Large intestine (tissue), 3 donors: Measurements from ENCODE around the gene ZBTB3. TPM values are rescaled to one million over a fixed set of nuclear protein-coding genes. Genes with fewer than 3 reads are reported as not detected.
A peak's percentile ranks its signal among the peaks of the same experiment; 100 is the strongest.

Experiments used
- DNase-seq, 2 donors: peaks; one replicate each; pipeline versions ENCODE4 v3.0.0 to v3.0.0-alpha.2; 2013
- H3K27ac ChIP-seq: one replicate; pipeline ENCODE4 v1.5.1; 2013; ENCODE audit warnings: low read length
- H3K27me3 ChIP-seq: 2 replicates; pipeline ENCODE4 v1.6.1; 2013; ENCODE audit warnings: low read length; ENCODE audit not compliant: control insufficient read depth, insufficient read depth
- H3K36me3 ChIP-seq: 2 replicates; pipeline ENCODE4 v1.6.1; 2013; ENCODE audit warnings: low read length; ENCODE audit not compliant: control insufficient read depth, insufficient read depth
- H3K4me1 ChIP-seq: one replicate; pipeline ENCODE4 v1.6.1; 2013; ENCODE audit warnings: low read length; ENCODE audit not compliant: control insufficient read depth, insufficient read depth
- H3K4me3 ChIP-seq: one replicate; pipeline ENCODE4 v1.5.1; 2013; ENCODE audit warnings: low read length
- H3K9me3 ChIP-seq: one replicate; pipeline ENCODE4 v1.6.1; 2013; ENCODE audit warnings: mild to moderate bottlenecking, low read depth, low read length, moderate library complexity; ENCODE audit not compliant: control insufficient read depth
- whole genome bisulfite sequencing: methylation state at CpG from one replicate; pipeline ENCODE4 v1.1.5; 2013; ENCODE audit warnings: low lambda C conversion rate; ENCODE audit not compliant: insufficient coverage; 5-methylcytosine and 5-hydroxymethylcytosine counted together
- polyA plus RNA-seq: library from polyadenylated mRNA; unstranded; fragments of 120-200 nt; gene quantifications from one replicate; pipeline ENCODE4 v1.2.1, GENCODE V29; 2013

Gene ZBTB3
- polyA plus RNA-seq, 1 donor: 7.2 TPM

- no peaks in the 10 kb centered on the region for H3K9me3 ChIP-seq
- 100% methylated on average over 2 of the region's 5 CpGs for WGBS
- no peak overlapping the region for H3K4me3 ChIP-seq
- peak in 1 of 2 donors; percentile 49 for DNase-seq
- peaks cover 81% of the 10 kb centered on the region for H3K36me3 ChIP-seq
- H3K4me1 ChIP-seq: peaks cover 50% of the 10 kb centered on the region
- no peaks in the 10 kb centered on the region for H3K27me3 ChIP-seq
- no peak overlapping the region for H3K27ac ChIP-seq
Observed at GRCh38 chr11:62716206-62716605, 37.8 kb downstream of the ZBTB3 start.

- no peak overlapping the region for H3K4me3 ChIP-seq
- H3K27ac ChIP-seq: no peak overlapping the region
- peaks cover 79% of the 10 kb centered on the region for H3K36me3 ChIP-seq
- H3K4me1 ChIP-seq: peaks cover 51% of the 10 kb centered on the region
- H3K27me3 ChIP-seq: no peaks in the 10 kb centered on the region
- DNase-seq: no peak
- no peaks in the 10 kb centered on the region for H3K9me3 ChIP-seq
- 96% methylated on average over 5 of the region's 24 CpGs for WGBS
Observed at GRCh38 chr11:62715150-62716130, 38.5 kb downstream of the ZBTB3 start.

GRCh38 chr11:62713343-62713742 lies 40.6 kb downstream of the ZBTB3 start:
- Histone ChIP-seq H3K27ac (peak overlapping the region; percentile 72), H3K4me1 (peaks cover 64% of the 10 kb centered on the region), H3K9me3 (no peaks in the 10 kb centered on the region), H3K27me3 (no peaks in the 10 kb centered on the region), H3K36me3 (peaks cover 62% of the 10 kb centered on the region), H3K4me3 (no peak overlapping the region)
- no CpG with 5 or more reads among the region's 2 CpGs for WGBS
- DNase-seq: peak; percentile 90 to 94

GRCh38 chr11:62712861-62713260 lies 41.1 kb downstream of the ZBTB3 start:
- H3K9me3 ChIP-seq: no peaks in the 10 kb centered on the region
- H3K4me1 ChIP-seq: peaks cover 68% of the 10 kb centered on the region
- H3K36me3 ChIP-seq: peaks cover 58% of the 10 kb centered on the region
- H3K27ac ChIP-seq: peak overlapping the region; percentile 72
- H3K27me3 ChIP-seq: no peaks in the 10 kb centered on the region
- no peak overlapping the region for H3K4me3 ChIP-seq
- 33% methylated on average over 2 of the region's 3 CpGs for WGBS
- peak in 1 of 2 donors; percentile 42 for DNase-seq

GRCh38 chr11:62712276-62712812 lies 41.6 kb downstream of the ZBTB3 start:
- Histone ChIP-seq H3K27me3 (no peaks in the 10 kb centered on the region), H3K27ac (peak overlapping the region; percentile 72), H3K4me1 (peaks cover 73% of the 10 kb centered on the region), H3K36me3 (peaks cover 55% of the 10 kb centered on the region), H3K9me3 (no peaks in the 10 kb centered on the region), H3K4me3 (no peak overlapping the region)
- DNase-seq: no peak
- 80% methylated on average over 1 of the region's 6 CpGs for WGBS

GRCh38 chr11:62710001-62710345 lies 44.0 kb downstream of the ZBTB3 start:
- H3K27me3 ChIP-seq: no peaks in the 10 kb centered on the region
- H3K4me3 ChIP-seq: peak overlapping the region; percentile 69
- peaks cover 33% of the 10 kb centered on the region for H3K36me3 ChIP-seq
- peak overlapping the region; percentile 85 for H3K27ac ChIP-seq
- H3K4me1 ChIP-seq: peaks cover 72% of the 10 kb centered on the region
- no CpG with 5 or more reads among the region's 7 CpGs for WGBS
- DNase-seq: no peak
- H3K9me3 ChIP-seq: no peaks in the 10 kb centered on the region

GRCh38 chr11:62709247-62710000 lies 44.5 kb downstream of the ZBTB3 start:
- H3K27ac ChIP-seq: peak overlapping the region; percentile 85
- H3K4me3 ChIP-seq: peak overlapping the region; percentile 69
- H3K9me3 ChIP-seq: no peaks in the 10 kb centered on the region
- H3K4me1 ChIP-seq: peaks cover 72% of the 10 kb centered on the region
- H3K36me3 ChIP-seq: peaks cover 29% of the 10 kb centered on the region
- WGBS: no CpG with 5 or more reads among the region's 47 CpGs
- peak; percentile 98 to 99 for DNase-seq
- H3K27me3 ChIP-seq: no peaks in the 10 kb centered on the region

GRCh38 chr11:62708793-62709192 lies 45.2 kb downstream of the ZBTB3 start:
- WGBS: no CpG with 5 or more reads among the region's 7 CpGs
- H3K9me3 ChIP-seq: no peaks in the 10 kb centered on the region
- H3K4me3 ChIP-seq: peak overlapping the region; percentile 69
- H3K27ac ChIP-seq: peak overlapping the region; percentile 85
- H3K36me3 ChIP-seq: peaks cover 25% of the 10 kb centered on the region
- peaks cover 66% of the 10 kb centered on the region for H3K4me1 ChIP-seq
- DNase-seq: no peak
- no peaks in the 10 kb centered on the region for H3K27me3 ChIP-seq

GRCh38 chr11:62708392-62708791 lies 45.6 kb downstream of the ZBTB3 start:
- Histone ChIP-seq H3K36me3 (peaks cover 25% of the 10 kb centered on the region), H3K4me3 (peak overlapping the region; percentile 69), H3K4me1 (peaks cover 62% of the 10 kb centered on the region), H3K9me3 (no peaks in the 10 kb centered on the region), H3K27ac (peak overlapping the region; percentile 85), H3K27me3 (no peaks in the 10 kb centered on the region)
- no peak for DNase-seq
- no CpG with 5 or more reads among the region's 5 CpGs for WGBS

GRCh38 chr11:62707277-62707861 lies 46.6 kb downstream of the ZBTB3 start, which contains the start of the genes BSCL2 and GNG3:
BSCL2 (minus strand) TSS chr11:62707424; CDS start chr11:62707195, 229 bp downstream.
GNG3 (plus strand) TSS chr11:62707676; CDS start chr11:62708296, 620 bp downstream.
- H3K4me3 ChIP-seq: peak within 1 kb of the TSS; percentile 55
- peaks cover 22% of the 10 kb centered on the region for H3K36me3 ChIP-seq
- H3K27me3 ChIP-seq: no peaks in the 10 kb centered on the region
- no peaks in the 10 kb centered on the region for H3K9me3 ChIP-seq
- peaks cover 54% of the 10 kb centered on the region for H3K4me1 ChIP-seq
- WGBS: no CpG with 5 or more reads among the region's 10 CpGs
- peak in 1 of 2 donors; percentile 45 for DNase-seq
- peak within 1 kb of the TSS; percentile 85 for H3K27ac ChIP-seq
